SK-N-SH (cell line): ENCODE measurements around the gene SPRN. TPM values are rescaled to one million over a fixed set of nuclear protein-coding genes. Genes with fewer than 3 reads are reported as not detected.
"Not testable (repeated sequence)": the region's sequence is repeated elsewhere in the genome, so short reads cannot be mapped to it uniquely, and the experiment has no call there.

Source experiments
- CTCF ChIA-PET: fragments of 300-600, 350-600 bp; formaldehyde crosslinking; extraction: SDS; loops from one replicate; lab custom pipeline; 2021; lab: Yijun Ruan, JAX
- POLR2A ChIA-PET: fragments of 350-600 bp; sonication (Branson Sonifier 250); formaldehyde crosslinking; extraction: SDS; loops from one replicate; lab custom pipeline; 2020; ENCODE audit warnings: antibody characterized with exemption, inconsistent platforms; lab: Yijun Ruan, JAX
- DNase-seq: peaks from one replicate; pipeline ENCODE4 v3.0.0; 2012
- H2AFZ ChIP-seq: fragments of 200-600 bp; sonication (generic); 2 replicates; pipeline ENCODE4 v1.8.1; 2016; ENCODE audit warnings: antibody characterized with exemption, mild to moderate bottlenecking, low read depth
- H3F3A ChIP-seq: fragments of 200-600 bp; sonication (generic); replicated peaks from 2 replicates; pipeline ENCODE3; 2016; ENCODE audit warnings: antibody characterized with exemption, mild to moderate bottlenecking; ENCODE audit not compliant: insufficient read depth
- H3K27ac ChIP-seq, 2 experiments: fragments of 200-500 bp in 1 of 2; fragments of 200-600 bp in 1 of 2; sonication (Bioruptor generic) in 1 of 2; sonication (generic), shearing (Covaris generic) in 1 of 2; 2 replicates each; pipeline versions ENCODE4 v1.5.1 to v1.6.1; 2014 to 2016; ENCODE audit warnings: low read depth in 2 of 2, inconsistent platforms in 1 of 2, low read length in 1 of 2, mild to moderate bottlenecking in 1 of 2, mixed read lengths in 1 of 2
- H3K27me3 ChIP-seq: fragments of 200-600 bp; sonication (generic), shearing (Covaris generic); 2 replicates; pipeline ENCODE4 v1.6.1; 2016; ENCODE audit warnings: mixed run types; ENCODE audit not compliant: insufficient read depth
- H3K36me3 ChIP-seq, 2 experiments: fragments of 200-500 bp in 1 of 2; fragments of 200-600 bp in 1 of 2; sonication (Bioruptor generic) in 1 of 2; sonication (generic) in 1 of 2; replicated peaks in 1 of 2; 2 replicates each; pipeline versions ENCODE3 to v1.5.1; 2014 to 2016; ENCODE audit warnings: low read length in 1 of 2, mild to moderate bottlenecking in 1 of 2; ENCODE audit not compliant: insufficient read depth in 2 of 2, control insufficient read depth in 1 of 2
- H3K4me1 ChIP-seq, 2 experiments: fragments of 200-500 bp in 1 of 2; fragments of 200-600 bp in 1 of 2; sonication (Bioruptor generic) in 1 of 2; sonication (generic), shearing (Covaris generic) in 1 of 2; 2 replicates each; pipeline versions ENCODE4 v1.5.1 to v1.6.1; 2014 to 2016; ENCODE audit warnings: low read depth in 1 of 2, low read length in 1 of 2, mixed run types in 1 of 2; ENCODE audit not compliant: insufficient read depth in 2 of 2, control insufficient read depth in 1 of 2
- H3K4me2 ChIP-seq: fragments of 200-600 bp; sonication (generic), shearing (Covaris generic); 2 replicates; pipeline ENCODE4 v1.6.1; 2017; ENCODE audit warnings: mixed run types
- H3K4me3 ChIP-seq, 2 experiments: fragments of 200-500 bp in 1 of 2; fragments of 200-600 bp in 1 of 2; sonication (Bioruptor generic) in 1 of 2; sonication (generic), shearing (Covaris generic) in 1 of 2; 2 replicates each; pipeline versions ENCODE4 v1.5.1 to v1.8.1; 2014 to 2016; ENCODE audit warnings: low read depth in 2 of 2, inconsistent platforms in 1 of 2, low read length in 1 of 2, mild to moderate bottlenecking in 1 of 2, mixed read lengths in 1 of 2, moderate library complexity in 1 of 2
- H3K79me2 ChIP-seq: fragments of 200-600 bp; sonication (generic); 2 replicates; pipeline ENCODE4 v1.8.1; 2017; ENCODE audit warnings: mild to moderate bottlenecking; ENCODE audit not compliant: insufficient read depth
- H3K9ac ChIP-seq: fragments of 200-600 bp; sonication (generic); 2 replicates; pipeline ENCODE4 v1.6.1; 2017; ENCODE audit warnings: mixed run types
- H3K9me2 ChIP-seq: fragments of 200-600 bp; sonication (generic); 2 replicates; pipeline ENCODE4 v1.6.1; 2017; ENCODE audit warnings: mixed run types
- H3K9me3 ChIP-seq: fragments of 200-600 bp; sonication (generic); 2 replicates; pipeline ENCODE4 v1.6.1; 2017; ENCODE audit warnings: mixed run types, mild to moderate bottlenecking, moderate library complexity
- H4K20me1 ChIP-seq: fragments of 200-600 bp; sonication (generic); 2 replicates; pipeline ENCODE4 v1.6.1; 2017; ENCODE audit warnings: mild to moderate bottlenecking, mixed run types; ENCODE audit not compliant: insufficient read depth
- CTCF ChIP-seq: fragments of 200-600 bp; sonication (generic); IDR thresholded peaks from 2 replicates; pipeline ENCODE4 v1.6.1; 2017; ENCODE audit warnings: antibody characterized with exemption, mild to moderate bottlenecking, moderate library complexity
- ELF1 ChIP-seq: IDR thresholded peaks from 2 replicates; pipeline ENCODE4 v1.4.0; 2012
- EZH2phosphoT487 ChIP-seq: fragments of 200-600 bp; sonication (generic); IDR thresholded peaks from 2 replicates; pipeline ENCODE4 v1.6.1; 2017; ENCODE audit warnings: low read depth, mixed run types, mild to moderate bottlenecking, antibody characterized with exemption, moderate library complexity, borderline replicate concordance
- FOSL2 ChIP-seq: IDR thresholded peaks from 2 replicates; pipeline ENCODE4 v1.4.0; 2012; ENCODE audit warnings: low read depth, mild to moderate bottlenecking, moderate library complexity, borderline replicate concordance
- FOXM1 ChIP-seq: IDR thresholded peaks from 2 replicates; pipeline ENCODE4 v1.4.0; 2012; ENCODE audit warnings: low read depth, mild to moderate bottlenecking
- GABPA ChIP-seq: IDR thresholded peaks from 2 replicates; pipeline ENCODE4 v1.4.0; 2012; ENCODE audit warnings: low read depth, mild to moderate bottlenecking
- NFIC ChIP-seq: IDR thresholded peaks from 2 replicates; pipeline ENCODE4 v1.4.0; 2012; ENCODE audit warnings: borderline replicate concordance
- NRF1 ChIP-seq: IDR thresholded peaks from 2 replicates; pipeline ENCODE4 v1.6.1; 2012; ENCODE audit warnings: low read depth, mild to moderate bottlenecking, low read length
- RAD21 ChIP-seq: IDR thresholded peaks from 2 replicates; pipeline ENCODE4 v1.6.1; 2012; ENCODE audit warnings: mild to moderate bottlenecking, low read length
- RCOR1 ChIP-seq: fragments of 150-350 bp; IDR thresholded peaks from 2 replicates; pipeline ENCODE4 v1.6.1; 2017; ENCODE audit warnings: antibody characterized with exemption, low read length
- USF1 ChIP-seq: IDR thresholded peaks from 2 replicates; pipeline ENCODE4 v1.4.0; 2012; ENCODE audit warnings: low read depth, borderline replicate concordance
- WGBS: methylation state at CpG from one replicate; pipeline ENCODE4 v1.1.6; 2017; ENCODE audit warnings: low lambda C conversion rate; 5-methylcytosine and 5-hydroxymethylcytosine counted together
- polyA plus RNA-seq, 3 experiments: library from polyadenylated mRNA; depleted of rRNA; stranded (reverse); fragments of >200 nt; gene quantifications; 2 replicates each; pipeline ENCODE4 v1.2.3, GENCODE V29; 2012
- TF ChIP-seq, protein P1 (sequence below): IDR thresholded peaks from 2 replicates; pipeline ENCODE4 v1.6.1; 2012; ENCODE audit warnings: mild to moderate bottlenecking, low read depth, low read length, moderate library complexity

The SPRN gene
- polyA plus RNA-seq, 1 of the 3 experiments (the other 2 are of a cell fraction): 1.2 TPM

DNA sequence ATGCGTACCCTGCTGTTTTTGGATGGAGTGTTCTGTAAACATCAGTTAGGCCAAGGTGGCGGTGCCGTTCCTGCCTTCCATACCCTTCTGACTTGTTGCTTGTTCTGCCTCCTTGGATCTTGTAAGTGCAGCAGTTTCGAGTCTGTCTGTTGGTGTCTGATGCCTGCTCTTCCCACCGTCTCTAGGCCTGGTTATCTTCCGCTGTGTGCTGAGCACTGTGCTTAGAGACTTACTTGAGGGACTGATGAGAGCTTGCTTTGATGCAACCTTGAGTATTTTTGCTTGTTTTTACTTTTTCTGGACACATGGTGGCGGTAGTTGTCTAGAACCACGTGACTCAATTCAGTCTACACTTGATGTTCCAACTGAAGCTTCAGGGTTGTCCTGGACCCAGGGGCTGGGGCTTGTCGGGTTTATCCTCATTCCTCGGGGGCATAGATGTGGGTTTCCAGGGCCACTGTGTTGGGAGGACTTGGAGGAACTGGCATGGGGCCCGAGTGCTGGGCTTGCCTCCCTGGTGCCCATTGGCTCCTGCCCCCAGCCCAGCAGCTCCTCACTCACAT is 14.4 kb upstream of the SPRN start:
- WGBS: 49% methylated on average over 11 of the region's 11 CpGs
- Histone ChIP-seq H3K9me3 (no peaks in the 10 kb centered on the region), H3K27ac (no peak overlapping the region), H3F3A (no peaks in the 10 kb centered on the region), H3K4me2 (no peak overlapping the region), H3K4me1 (no peaks in the 10 kb centered on the region; a peak in 1 of 4 replicates), H3K79me2 (no peaks in the 10 kb centered on the region), H3K4me3 (no peak overlapping the region), H3K9ac (no peak overlapping the region), H2AFZ (no peak overlapping the region), H3K27me3 (no peaks in the 10 kb centered on the region), H3K36me3 (no peaks in the 10 kb centered on the region), H4K20me1 (no peaks in the 10 kb centered on the region), H3K9me2 (no peaks in the 10 kb centered on the region)
- peak; percentile 40 for DNase-seq
- TF ChIP-seq, protein P1, sequence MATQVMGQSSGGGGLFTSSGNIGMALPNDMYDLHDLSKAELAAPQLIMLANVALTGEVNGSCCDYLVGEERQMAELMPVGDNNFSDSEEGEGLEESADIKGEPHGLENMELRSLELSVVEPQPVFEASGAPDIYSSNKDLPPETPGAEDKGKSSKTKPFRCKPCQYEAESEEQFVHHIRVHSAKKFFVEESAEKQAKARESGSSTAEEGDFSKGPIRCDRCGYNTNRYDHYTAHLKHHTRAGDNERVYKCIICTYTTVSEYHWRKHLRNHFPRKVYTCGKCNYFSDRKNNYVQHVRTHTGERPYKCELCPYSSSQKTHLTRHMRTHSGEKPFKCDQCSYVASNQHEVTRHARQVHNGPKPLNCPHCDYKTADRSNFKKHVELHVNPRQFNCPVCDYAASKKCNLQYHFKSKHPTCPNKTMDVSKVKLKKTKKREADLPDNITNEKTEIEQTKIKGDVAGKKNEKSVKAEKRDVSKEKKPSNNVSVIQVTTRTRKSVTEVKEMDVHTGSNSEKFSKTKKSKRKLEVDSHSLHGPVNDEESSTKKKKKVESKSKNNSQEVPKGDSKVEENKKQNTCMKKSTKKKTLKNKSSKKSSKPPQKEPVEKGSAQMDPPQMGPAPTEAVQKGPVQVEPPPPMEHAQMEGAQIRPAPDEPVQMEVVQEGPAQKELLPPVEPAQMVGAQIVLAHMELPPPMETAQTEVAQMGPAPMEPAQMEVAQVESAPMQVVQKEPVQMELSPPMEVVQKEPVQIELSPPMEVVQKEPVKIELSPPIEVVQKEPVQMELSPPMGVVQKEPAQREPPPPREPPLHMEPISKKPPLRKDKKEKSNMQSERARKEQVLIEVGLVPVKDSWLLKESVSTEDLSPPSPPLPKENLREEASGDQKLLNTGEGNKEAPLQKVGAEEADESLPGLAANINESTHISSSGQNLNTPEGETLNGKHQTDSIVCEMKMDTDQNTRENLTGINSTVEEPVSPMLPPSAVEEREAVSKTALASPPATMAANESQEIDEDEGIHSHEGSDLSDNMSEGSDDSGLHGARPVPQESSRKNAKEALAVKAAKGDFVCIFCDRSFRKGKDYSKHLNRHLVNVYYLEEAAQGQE: no peak
- TF ChIP-seq RAD21 (peak; percentile 21; the same call in 1 of the 2 replicates), CTCF (peak; percentile 44; the same call in 1 of the 2 replicates), ELF1 (no peak), FOXM1 (no peak), RCOR1 (no peak), GABPA (no peak), NFIC (no peak), FOSL2 (no peak), USF1 (peak; percentile 79; the same call in 1 of the 2 replicates), NRF1 (no peak), EZH2phosphoT487 (no peak)
- ChIA-PET CTCF (interaction anchor here (0.9 to 2.0 kb wide), 8 partner anchors 14 to 178 kb away, joined by 3 to 7 read pairs (median 4); no protein-coding TSS in a partner anchor), POLR2A (no interaction called here)

DNA sequence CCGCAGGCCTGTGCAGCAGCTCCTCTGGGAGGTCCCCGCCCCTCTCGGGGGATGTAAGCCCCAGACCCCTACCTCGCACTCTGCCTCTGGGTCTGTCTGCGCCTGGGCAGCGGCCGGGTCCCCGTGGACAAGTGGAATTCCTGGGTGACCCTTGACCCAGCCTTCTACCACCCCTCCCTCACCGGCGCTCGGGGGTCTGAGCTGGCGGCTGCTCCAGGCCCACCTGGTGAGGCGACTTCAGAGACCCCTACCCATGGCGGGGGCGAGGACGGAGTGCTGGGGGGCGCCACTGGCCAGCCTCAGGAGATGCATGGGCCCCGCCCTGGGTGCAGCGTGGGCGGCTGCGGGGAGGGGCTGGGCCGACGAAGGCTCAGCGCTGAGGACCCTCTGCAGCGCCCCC is 8.4 kb upstream of the SPRN start:
- whole genome bisulfite sequencing: no CpG with 5 or more reads among the region's 25 CpGs
- H3K9me2 ChIP-seq, H3K9ac ChIP-seq, H3K4me1 ChIP-seq, H3K27ac ChIP-seq, H3K4me2 ChIP-seq, H3K4me3 ChIP-seq, CTCF ChIA-PET, H3K9me3 ChIP-seq, POLR2A ChIA-PET, H3F3A ChIP-seq, H3K79me2 ChIP-seq, DNase-seq, H2AFZ ChIP-seq, H3K36me3 ChIP-seq, H4K20me1 ChIP-seq, H3K27me3 ChIP-seq: not testable (repeated sequence)

DNA sequence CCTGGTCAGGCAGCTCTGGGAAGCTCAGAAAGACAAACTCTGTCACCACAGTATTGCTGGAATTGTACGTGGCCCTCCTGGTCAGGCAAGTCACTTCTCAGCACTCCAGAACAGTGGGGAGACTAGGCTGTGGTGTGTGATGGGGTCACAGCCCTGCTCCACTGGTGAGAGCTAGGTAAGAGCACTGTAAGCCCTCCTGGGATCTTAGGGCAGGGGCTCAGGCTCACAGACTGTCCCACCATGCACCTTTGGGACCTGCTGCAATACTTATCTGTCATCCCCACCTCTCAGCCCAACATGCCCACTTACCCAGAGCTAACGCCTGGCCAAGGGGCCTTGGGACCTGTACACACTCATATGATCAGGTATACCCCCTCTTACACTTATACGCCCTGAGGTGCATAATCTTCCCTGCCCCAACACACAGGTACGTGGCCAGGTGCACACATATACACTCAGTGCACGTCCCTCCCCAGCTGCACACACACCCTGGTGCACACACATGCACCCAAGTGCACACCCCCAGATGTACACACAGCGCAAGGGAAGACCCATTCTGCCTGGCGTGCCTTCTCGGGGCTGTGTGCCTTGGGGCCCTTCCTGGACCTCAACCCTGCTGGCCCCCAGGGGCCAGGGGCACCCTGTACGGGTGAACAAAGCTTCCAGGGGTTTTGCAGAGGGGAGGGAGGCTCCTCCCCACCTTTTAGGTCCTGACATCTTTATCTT is 7.6 kb upstream of the SPRN start:
- 5% methylated on average over 4 of the region's 9 CpGs for WGBS
- H3K27me3 ChIP-seq, H3K4me2 ChIP-seq, H4K20me1 ChIP-seq, H3K4me3 ChIP-seq, H3K9me2 ChIP-seq, H2AFZ ChIP-seq, H3K4me1 ChIP-seq, H3K27ac ChIP-seq, CTCF ChIA-PET, H3F3A ChIP-seq, H3K36me3 ChIP-seq, DNase-seq, H3K9ac ChIP-seq, H3K79me2 ChIP-seq, POLR2A ChIA-PET, H3K9me3 ChIP-seq: not testable (repeated sequence)
